PFSK-1 (cell line): Measurements from ENCODE around the gene GATD1.

Source experiments
- FOXP2 ChIP-seq: optimal IDR thresholded peaks from 2 replicates; pipeline ENCODE3; 2011; ENCODE audit warnings: borderline replicate concordance, control low read depth, inconsistent platforms; ENCODE audit not compliant: insufficient read depth; ENCODE audit errors: extremely low read length, extremely low read depth
- POLR2AphosphoS5 ChIP-seq: IDR thresholded peaks from 2 replicates; pipeline ENCODE4 v1.6.1; 2012; ENCODE audit warnings: low read depth, mild to moderate bottlenecking, control low read depth, low read length, moderate library complexity
- REST ChIP-seq, 2 experiments: IDR thresholded peaks; 2 replicates each; pipeline versions ENCODE4 v1.6.1 to v1.8.0; 2011 to 2012; ENCODE audit warnings: low read depth in 2 of 2, low read length in 2 of 2, control low read depth in 1 of 2, inconsistent platforms in 1 of 2, mild to moderate bottlenecking in 1 of 2, moderate library complexity in 1 of 2; ENCODE audit not compliant: insufficient read depth in 1 of 2
- SIN3A ChIP-seq: IDR thresholded peaks from 2 replicates; pipeline ENCODE4 v1.6.1; 2012; ENCODE audit warnings: mild to moderate bottlenecking, low read length, moderate library complexity, borderline replicate concordance; ENCODE audit not compliant: insufficient read depth
- TAF1 ChIP-seq: IDR thresholded peaks from 2 replicates; pipeline ENCODE4 v1.6.1; 2012; ENCODE audit warnings: low read length, control low read depth, borderline replicate concordance; ENCODE audit not compliant: insufficient read depth

The GATD1 gene

GRCh38 chr11:728901-729491, 48.3 kb downstream of the GATD1 start:
- TF ChIP-seq REST (IDR thresholded peaks at IDR 0.05; ENCODE audit: insufficient read depth in 1 of 2, low read depth in 2 of 2, low read length in 2 of 2) (no peak), FOXP2 (no peak), TAF1 (no peak), POLR2AphosphoS5 (no peak), SIN3A (no peak)

GRCh38 chr11:727859-728748, 49.2 kb downstream of the GATD1 start:
- TF ChIP-seq TAF1 (no peak), FOXP2 (peak; percentile 40)

- TF ChIP-seq POLR2AphosphoS5 (no peak), SIN3A (no peak), TAF1 (no peak), FOXP2 (no peak), REST (IDR thresholded peaks at IDR 0.05; ENCODE audit: insufficient read depth in 1 of 2, low read depth in 2 of 2, low read length in 2 of 2) (no peak)
Measured at GRCh38 chr11:727281-727701, 50.0 kb downstream of the GATD1 start.

- TF ChIP-seq REST (IDR thresholded peaks at IDR 0.05; ENCODE audit: insufficient read depth in 1 of 2, low read depth in 2 of 2, low read length in 2 of 2) (no peak), SIN3A (no peak), POLR2AphosphoS5 (no peak), FOXP2 (no peak), TAF1 (no peak)
Measured at GRCh38 chr11:726278-727220, 50.7 kb downstream of the GATD1 start.

- no peak for TF ChIP-seq REST (IDR thresholded peaks at IDR 0.05; ENCODE audit: insufficient read depth in 1 of 2, low read depth in 2 of 2, low read length in 2 of 2)
- no peak for TF ChIP-seq POLR2AphosphoS5
- TF ChIP-seq SIN3A: no peak
- no peak for TF ChIP-seq FOXP2
- no peak for TF ChIP-seq TAF1
Measured at GRCh38 chr11:725624-726202, 51.6 kb downstream of the GATD1 start.
